IPS-18c (cell line): ENCODE data around the gene FAM221B.

Source experiments
- H3K4me3 ChIP-seq: 2 replicates; pipeline ENCODE4 v1.7.0; 2013; ENCODE audit warnings: low read depth, mild to moderate bottlenecking, low read length, moderate library complexity; ENCODE audit not compliant: insufficient read depth
- H3K9me3 ChIP-seq: one replicate; pipeline ENCODE4 v1.6.1; 2013; ENCODE audit warnings: mild to moderate bottlenecking, low read length, moderate library complexity; ENCODE audit not compliant: control insufficient read depth, insufficient read depth

The FAM221B gene

DNA sequence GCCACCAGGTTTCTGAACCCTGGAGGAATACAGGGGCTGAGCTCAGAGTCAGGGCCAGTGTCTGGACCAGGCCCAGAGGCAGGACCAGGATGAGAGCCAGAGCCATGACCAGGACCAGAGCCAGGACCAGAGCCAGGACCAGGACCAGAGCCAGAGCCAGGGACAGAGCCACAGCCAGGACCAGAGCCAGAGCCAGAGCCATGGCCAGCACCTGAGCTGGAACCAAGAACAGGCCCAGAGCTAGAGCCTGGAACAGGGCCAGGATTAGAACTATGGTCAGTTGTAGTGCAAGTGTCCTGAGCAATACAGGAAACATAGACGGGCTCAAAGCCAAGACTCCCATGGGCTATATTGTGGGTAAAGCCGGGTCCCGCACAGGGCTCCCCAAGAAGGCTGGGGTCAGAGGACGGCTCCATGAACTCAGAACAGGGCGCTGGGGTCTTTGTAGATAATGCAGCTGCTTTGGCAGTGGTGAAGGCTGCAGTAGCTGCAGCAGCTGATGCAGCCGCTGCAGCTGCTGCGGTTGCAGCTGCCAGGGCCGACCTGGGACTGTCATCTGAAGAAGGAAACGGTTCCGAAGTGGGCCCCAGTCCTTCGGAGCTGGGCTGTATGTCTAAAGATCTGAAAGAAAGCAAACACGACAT lies 17.0 kb downstream of the FAM221B start:
- H3K9me3 ChIP-seq: no peaks in the 10 kb centered on the region
- peak overlapping the region; percentile 58 for H3K4me3 ChIP-seq

DNA sequence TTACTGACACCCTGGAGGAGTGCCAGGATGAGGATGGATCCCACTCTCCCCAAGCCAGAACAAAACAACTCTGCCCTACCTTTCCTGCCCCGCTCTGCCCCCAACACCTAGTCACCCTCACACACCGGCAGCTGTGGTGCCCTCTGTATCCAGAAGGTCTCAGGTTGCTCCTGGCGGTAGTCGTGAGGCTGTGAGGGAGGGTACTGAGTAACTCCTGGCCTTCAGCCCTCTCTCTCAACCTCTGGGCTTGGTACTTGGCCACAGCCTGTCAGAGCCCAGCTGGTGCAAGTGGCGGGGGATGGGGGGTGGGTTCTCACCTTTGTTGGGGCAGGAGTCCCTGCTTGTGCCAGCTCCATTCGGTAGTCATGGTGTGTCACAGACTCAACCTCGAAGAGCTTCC lies 18.4 kb downstream of the FAM221B start:
- Histone ChIP-seq H3K4me3 (no peak overlapping the region), H3K9me3 (no peaks in the 10 kb centered on the region)

DNA sequence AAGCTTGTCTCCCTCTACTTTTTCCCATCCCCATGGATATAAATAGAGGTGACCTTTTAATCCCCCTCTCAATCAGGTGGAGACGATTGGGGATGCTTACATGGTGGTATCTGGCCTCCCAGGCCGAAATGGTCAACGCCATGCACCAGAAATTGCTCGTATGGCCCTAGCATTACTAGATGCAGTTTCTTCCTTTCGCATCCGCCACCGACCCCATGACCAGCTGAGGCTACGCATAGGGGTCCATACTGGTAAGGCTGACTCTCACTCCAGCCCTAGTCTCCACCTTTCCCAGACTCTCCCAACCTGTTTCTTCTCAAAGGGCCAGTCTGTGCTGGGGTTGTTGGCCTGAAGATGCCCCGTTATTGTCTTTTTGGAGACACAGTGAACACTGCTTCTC lies 20.1 kb downstream of the FAM221B start:
- H3K9me3 ChIP-seq: no peaks in the 10 kb centered on the region
- no peak overlapping the region for H3K4me3 ChIP-seq

DNA sequence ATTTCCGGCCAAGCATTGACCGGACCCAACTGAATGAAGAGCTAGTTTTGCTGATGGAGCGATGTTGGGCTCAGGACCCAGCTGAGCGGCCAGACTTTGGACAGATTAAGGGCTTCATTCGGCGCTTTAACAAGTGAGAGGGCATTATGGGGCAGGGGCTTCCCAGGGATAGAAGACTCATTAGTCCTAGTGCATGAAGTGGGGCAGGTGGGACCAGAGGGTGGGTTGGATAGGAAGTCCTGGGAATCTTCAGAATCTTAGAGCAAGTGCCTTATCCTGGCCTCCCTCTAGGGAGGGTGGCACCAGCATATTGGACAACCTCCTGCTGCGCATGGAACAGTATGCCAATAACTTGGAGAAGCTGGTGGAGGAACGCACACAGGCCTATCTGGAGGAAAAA lies 22.4 kb downstream of the FAM221B start:
- H3K9me3 ChIP-seq: no peaks in the 10 kb centered on the region
- H3K4me3 ChIP-seq: no peak overlapping the region

DNA sequence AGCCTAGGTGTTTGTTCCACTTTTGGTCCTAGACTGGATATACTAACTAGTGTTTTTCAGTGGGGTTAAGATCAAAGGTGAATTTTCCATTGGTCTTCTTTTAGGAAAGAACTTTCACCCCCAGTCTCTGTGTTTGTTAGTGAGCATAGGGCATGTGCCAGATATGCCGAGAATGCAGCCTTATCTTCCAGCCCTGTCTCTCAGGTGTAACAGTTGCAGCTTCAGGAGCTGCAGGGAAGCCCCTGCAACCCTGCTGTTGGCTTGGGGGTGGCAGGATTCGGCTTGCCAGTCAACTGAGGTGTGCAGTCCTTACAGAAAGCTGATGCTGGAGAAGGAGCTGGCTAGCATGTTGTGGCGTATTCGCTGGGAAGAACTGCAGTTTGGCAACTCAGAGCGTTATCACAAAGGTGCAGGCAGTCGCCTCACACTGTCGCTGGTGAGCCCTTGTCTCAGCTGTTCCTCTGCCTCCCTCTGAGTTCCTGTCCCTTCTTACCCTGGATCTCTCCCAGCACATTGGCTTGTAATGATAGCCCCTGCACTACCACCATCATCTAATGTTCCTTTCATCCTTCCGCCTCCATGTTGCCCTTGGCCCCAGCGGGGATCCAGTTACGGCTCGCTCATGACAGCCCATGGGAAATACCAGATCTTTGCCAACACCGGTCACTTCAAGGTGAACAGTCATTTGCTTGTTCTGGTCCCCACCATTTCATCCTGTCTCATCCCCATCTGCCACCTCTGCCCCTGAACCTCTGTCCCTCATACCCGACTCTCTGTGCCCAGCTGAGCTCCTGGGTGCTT lies 27.0 kb downstream of the FAM221B start:
- Histone ChIP-seq H3K9me3 (no peaks in the 10 kb centered on the region), H3K4me3 (no peak overlapping the region)

DNA sequence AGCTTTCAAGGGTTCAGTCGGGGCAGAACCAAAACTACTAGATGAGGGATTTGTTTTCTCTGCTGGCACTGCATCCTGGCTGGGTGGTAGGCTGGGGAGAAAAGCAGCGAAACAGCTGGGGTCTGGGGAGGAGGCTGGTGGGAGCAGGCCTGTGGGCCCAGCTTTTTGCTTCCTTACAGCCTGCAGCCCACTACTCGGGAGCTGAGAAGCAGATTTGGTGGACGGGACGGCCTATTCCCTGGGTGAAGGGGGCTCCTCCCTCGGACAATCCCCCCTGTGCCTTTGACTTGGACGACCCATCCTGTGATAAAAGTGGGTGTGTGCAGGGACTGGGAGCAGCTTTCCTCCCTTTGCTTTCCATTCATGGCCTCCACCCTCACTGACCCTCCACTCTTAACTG lies 28.0 kb downstream of the FAM221B start:
- Histone ChIP-seq H3K9me3 (no peaks in the 10 kb centered on the region), H3K4me3 (no peak overlapping the region)

DNA sequence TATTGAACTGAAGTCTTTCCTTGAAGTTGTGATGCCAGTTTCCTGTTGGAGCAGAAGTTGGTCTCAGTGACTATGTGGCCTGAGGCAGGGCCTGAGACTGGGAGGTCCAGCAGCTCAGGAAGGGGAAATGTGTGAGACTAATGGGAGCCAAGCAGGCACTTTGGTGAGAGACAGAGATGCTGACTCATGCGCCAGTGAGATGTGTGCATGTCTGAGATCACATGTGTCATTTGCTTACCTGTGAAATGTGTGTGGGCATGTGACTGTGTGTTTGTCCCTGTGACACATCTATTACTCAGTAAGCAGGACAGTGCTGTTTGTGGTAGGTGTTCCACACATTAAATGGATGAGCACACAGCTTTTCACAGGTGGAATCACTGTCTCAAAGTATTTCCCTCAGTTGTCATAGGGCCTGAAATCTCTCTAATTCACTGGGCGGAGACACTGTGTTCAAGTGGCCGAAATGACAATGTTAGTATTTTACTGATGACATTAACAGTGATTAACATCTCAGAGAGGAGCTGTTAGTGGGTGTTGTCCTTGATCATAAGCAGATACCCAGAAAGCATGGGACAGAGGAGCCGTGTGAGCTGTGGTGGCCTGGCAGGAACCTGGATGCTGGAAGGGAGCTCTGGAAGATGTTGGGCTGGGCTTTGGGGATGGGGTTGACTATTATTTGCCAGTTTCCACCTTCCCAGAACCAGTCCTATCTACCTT lies 29.7 kb downstream of the FAM221B start:
- no peak overlapping the region for H3K4me3 ChIP-seq
- no peaks in the 10 kb centered on the region for H3K9me3 ChIP-seq

DNA sequence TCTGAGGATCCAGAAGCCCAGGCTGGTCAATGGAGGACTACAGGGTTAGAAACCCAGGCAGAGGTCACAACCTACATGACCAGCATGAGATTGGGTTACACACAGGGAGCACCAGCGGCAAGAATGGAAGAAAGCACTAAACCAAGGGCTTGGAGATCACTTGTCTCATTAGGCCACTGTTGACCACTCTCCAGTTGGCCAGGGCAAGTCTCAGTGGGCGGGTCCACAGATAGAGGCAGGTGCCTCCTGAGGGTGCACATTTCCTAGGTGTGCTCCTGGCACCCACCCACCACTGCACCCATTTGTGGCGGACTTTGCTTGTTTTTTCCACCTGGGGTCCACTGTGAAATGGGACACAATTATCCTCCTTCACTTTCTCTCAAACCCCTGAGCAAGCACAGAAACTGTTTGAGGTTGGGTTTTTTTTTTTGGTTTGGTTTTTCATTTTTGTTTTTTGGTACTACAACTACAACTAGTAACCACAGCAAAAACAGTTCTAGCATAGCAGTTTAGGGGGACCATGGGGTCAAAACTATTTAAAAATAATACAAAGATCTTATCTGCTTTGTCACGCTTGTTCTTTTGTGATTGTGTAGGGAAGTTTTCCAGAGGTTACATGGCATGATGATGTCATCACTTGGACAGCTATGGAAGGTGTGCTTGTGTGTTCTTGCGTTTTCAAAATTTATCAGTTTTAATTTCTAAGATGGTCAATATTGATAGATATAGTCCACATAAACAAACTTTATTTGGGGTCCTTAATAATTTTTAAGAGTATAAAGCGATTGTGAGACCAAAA lies 31.0 kb downstream of the FAM221B start:
- H3K4me3 ChIP-seq: no peak overlapping the region
- H3K9me3 ChIP-seq: no peaks in the 10 kb centered on the region

DNA sequence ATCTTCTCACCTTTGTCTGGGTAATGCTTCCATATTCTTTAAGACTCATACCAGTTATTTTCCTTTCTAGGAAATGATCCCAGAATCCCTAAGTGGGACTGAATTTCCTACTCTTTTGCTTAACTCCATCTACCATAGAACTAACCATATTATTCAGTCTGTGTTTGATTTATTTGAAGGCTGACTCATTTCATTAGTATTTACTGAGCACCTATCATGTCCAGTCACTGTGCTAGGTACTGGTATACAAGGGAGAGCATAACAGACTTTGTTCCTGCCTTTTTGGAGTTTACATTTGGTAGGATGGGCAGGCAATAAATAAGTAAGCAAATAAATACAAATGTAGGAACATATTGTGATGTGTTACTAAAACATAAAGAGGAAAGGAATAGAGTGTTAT lies 32.8 kb downstream of the FAM221B start:
- Histone ChIP-seq H3K9me3 (no peaks in the 10 kb centered on the region), H3K4me3 (no peak overlapping the region)

DNA sequence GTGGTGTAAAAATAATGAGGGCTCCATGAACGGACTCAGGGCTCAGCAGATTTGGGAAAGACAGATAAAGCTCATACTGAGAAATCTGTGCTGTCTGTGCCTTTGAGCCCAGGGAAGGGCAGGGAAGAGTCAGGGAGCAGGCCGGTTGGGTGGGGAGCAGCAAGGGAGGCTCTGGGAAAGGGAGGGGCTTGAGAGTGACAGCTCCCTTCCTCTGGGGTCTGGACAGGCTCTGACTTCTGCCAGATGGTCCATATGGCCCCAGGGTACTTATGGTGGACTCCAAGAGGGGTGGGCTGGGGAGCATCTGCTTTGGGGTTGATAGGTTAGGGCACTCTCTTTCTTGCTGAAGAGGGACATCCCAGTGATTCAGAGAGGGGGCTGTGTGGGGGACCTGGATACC lies 35.1 kb downstream of the FAM221B start:
- Histone ChIP-seq H3K4me3 (no peak overlapping the region), H3K9me3 (no peaks in the 10 kb centered on the region)

DNA sequence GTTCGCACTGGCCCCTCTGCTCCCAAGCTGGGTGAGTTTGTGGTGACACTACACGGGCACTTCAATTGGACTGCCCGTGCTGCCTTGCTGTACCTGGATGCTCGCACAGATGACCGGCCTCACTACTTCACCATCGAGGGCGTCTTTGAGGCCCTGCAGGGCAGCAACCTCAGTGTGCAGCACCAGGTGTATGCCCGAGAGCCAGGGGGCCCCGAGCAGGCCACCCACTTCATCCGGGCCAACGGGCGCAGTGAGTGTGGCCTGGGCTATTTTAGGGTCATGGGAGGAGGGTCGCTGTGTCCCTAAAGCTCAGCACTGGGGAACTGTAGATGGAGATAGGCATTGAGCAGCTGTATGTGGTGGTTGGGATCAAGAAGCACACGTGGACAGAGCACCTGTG lies 35.7 kb downstream of the FAM221B start:
- H3K9me3 ChIP-seq: no peaks in the 10 kb centered on the region
- no peak overlapping the region for H3K4me3 ChIP-seq

DNA sequence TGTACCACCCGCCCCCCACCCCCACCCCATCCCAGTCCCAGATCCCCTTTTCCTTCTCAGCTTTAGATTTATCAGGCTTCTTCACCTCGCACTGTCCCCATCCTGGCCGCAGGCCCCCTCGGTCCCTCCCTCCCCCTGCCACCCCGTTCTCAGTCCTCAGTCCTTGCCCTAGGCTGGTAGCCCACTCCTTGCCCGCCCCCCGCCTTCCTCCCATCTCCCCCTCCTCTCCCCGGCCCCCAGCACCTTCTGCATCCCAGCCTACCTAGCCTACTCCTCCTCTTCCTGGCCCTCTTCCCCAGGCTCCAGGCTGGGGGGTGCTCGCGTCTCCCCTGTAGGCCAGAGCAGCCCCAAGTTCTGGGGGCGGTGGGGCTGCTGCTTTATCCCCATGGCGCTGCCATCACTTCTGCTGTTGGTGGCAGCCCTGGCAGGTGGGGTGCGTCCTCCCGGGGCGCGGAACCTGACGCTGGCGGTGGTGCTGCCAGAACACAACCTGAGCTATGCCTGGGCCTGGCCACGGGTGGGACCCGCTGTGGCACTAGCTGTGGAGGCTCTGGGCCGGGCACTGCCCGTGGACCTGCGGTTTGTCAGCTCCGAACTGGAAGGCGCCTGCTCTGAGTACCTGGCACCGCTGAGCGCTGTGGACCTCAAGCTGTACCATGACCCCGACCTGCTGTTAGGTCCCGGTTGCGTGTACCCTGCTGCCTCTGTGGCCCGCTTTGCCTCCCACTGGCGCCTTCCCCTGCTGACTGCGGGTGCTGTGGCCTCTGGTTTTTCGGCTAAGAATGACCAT lies 36.3 kb downstream of the FAM221B start:
- no peaks in the 10 kb centered on the region for H3K9me3 ChIP-seq
- no peak overlapping the region; the same call in 1 of the 2 replicates for H3K4me3 ChIP-seq

DNA sequence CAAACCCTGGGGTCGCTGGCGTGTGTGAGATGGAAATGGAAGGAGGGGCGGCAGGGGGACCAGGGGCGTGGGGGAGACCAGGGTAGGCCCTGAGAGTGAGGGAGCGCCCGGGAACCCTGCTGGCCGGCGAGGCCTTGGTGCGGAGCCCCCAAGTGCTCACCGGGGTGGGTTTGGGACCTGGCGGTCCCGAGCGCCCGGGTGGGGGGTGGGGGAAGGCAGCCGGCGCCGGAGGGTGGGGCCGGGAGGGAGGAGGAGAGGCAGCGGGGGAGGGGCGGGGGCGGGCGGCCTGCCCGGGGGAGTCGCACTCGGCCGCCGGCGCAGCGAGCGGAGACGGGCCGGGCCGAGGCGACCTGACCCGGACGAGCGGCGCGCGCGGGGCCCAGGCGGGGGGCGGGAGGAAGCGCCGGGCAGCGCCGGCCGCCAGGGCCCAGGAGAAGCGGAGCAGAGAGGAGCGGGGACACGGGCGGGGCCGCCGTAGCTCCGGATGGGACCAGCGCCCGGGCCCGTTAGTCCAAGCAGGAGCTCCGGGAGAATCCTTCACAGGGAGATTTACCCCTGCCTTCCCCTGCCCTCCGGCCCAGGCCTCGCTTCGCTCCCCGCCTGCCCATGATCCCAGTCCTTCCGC lies 37.1 kb downstream of the FAM221B start, which contains the start of gene NPR2:
Gene NPR2, plus strand, starts transcription at position 295 of the 625 bp plus-strand sequence. CDS start 818 bp downstream, outside the sequence.
- H3K4me3 ChIP-seq: peak within 1 kb of the TSS; percentile 56
- H3K9me3 ChIP-seq: no peaks in the 10 kb centered on the region

DNA sequence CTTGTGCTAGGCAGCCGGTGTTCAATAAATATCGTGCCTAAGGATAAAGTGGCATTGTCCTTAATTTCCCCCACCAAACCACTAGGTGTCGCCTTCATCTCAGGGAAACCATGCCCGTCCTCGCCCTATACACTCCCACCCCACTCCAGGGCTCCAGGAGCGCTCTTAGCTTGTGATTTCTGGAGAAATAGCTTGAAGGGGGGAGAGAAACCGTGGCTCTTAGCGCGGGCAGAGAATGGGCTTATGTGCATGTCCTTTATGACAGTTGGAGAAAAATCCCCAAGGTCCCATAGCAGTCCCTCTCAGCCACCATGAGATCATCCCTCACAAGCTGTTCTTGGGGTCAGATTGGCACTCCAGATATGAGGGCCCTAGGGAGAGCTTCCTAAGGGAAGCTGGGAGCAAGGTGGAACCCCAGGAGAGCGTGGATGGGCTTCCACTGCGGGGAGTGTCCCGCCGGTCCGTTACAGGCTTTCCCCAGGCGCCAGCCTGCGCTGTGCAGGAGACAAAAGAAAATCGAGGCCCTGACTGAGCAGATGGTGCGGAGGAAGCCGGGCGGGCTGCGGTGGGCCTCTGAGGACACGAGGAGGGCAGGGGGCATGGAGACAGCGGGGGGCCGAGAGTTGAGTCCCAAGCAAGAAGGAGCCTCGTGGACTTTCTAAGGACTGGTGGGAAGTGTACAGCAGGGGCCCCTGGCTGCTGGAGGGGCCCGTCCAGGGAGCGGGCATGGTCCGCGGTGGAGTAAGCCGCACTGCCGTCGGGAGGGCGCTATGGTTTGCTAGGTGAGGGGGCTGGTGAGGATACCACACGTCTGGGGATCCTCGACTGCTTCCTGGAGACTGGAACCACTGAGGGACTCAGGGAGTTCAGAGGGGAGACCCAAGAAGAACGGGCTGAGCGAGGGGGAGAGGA lies 37.9 kb downstream of the FAM221B start:
- H3K9me3 ChIP-seq: no peaks in the 10 kb centered on the region
- peak overlapping the region; percentile 34; the same call in 1 of the 2 replicates for H3K4me3 ChIP-seq

DNA sequence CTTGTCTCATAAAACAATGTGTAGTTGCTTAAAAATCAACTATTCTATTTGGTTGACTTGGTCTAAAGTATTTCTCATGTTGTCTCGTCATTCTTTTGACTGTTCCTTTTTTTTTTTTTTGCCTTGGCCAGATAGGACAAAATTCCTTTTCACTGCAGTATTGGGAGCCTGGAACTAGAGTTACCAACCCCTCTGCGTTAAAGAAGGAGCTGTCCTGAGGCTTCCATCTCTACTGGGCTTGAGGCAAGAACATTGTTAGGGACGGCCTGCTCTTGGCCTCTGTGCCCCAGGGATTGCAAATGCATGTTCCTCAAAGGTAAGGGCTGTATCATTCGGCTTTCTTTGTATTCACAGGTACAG lies 38.5 kb downstream of the FAM221B start:
- no peaks in the 10 kb centered on the region for H3K9me3 ChIP-seq
- no peak overlapping the region for H3K4me3 ChIP-seq
